ENCODE measurements around the gene CFAP74. TPM values are rescaled to one million over a fixed set of nuclear protein-coding genes. Genes with fewer than 3 reads are reported as not detected.

CFAP74 gene
- total RNA-seq, 1 experiment from 2014 or later, result not detected

DNA sequence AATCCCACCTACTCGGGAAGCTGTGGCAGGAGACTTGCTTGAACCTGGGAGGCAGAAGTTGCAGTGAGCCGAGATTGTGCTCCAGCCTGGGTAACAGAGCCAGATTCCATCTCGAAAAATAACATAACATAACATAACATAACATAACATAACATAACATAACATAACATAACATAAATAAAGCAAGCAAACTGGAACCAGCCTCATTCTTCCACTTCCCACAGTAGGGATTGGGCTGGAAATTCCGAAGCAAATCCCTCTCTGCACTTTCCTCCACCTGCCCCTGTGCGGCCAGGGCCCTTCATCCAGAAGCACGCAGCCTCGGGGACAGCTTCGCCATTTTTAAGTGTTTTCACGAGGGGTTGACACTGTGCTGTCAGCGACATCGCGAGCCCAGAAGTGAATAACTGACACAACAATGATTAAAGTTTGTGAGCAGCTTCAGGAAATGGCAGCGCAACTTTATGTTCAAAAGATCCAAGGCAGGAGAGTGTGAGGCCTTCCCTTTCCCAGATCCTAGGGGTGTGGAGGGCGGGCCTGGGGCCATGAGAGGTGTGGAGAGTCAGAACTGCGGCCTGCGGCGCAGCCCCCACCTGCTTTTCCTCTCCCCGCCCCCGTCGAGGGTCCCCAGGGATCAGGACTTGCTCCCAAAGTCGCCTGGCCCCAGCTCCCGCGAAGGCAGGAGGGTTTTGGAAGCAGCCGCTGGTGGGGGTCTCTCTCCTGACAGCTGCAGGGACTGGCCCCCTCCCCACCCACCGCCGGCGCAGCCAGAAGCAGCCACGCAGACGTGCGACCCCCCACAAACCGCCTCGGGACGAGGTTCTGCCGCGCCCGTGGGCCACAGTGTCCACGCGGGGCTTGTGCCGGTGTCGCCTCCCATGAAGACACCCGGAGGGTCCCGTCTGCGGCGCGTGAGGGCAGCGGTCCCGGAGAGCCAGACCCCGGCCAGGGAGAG, 14.9 kb upstream of the CFAP74 start:
- no peaks in the 10 kb centered on the region for H3K36me3 Mint-ChIP-seq (ENCODE audit: insufficient read depth, unreplicated experiment)
- peaks cover 51% of the 10 kb centered on the region for H3K27me3 Mint-ChIP-seq (ENCODE audit: insufficient read depth, unreplicated experiment)
- no peak overlapping the region for H3K27ac Mint-ChIP-seq (ENCODE audit: low read depth, unreplicated experiment)
- TF ChIP-seq, protein P1, sequence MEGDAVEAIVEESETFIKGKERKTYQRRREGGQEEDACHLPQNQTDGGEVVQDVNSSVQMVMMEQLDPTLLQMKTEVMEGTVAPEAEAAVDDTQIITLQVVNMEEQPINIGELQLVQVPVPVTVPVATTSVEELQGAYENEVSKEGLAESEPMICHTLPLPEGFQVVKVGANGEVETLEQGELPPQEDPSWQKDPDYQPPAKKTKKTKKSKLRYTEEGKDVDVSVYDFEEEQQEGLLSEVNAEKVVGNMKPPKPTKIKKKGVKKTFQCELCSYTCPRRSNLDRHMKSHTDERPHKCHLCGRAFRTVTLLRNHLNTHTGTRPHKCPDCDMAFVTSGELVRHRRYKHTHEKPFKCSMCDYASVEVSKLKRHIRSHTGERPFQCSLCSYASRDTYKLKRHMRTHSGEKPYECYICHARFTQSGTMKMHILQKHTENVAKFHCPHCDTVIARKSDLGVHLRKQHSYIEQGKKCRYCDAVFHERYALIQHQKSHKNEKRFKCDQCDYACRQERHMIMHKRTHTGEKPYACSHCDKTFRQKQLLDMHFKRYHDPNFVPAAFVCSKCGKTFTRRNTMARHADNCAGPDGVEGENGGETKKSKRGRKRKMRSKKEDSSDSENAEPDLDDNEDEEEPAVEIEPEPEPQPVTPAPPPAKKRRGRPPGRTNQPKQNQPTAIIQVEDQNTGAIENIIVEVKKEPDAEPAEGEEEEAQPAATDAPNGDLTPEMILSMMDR (IDR thresholded peaks at IDR 0.05; ENCODE audit: unreplicated experiment), result no peak
- intact Hi-C loops (cut with micrococcal nuclease), result no loop called here
- POLR2A ChIA-PET, result no interaction called here
- peak overlapping the region; percentile 44 for H3K4me3 Mint-ChIP-seq (ENCODE audit: unreplicated experiment)
- CTCF ChIA-PET, result interaction anchor here (0.9 kb wide), 1 partner anchor 26 kb away, joined by 3 read pairs; no protein-coding TSS in a partner anchor
- BruUV-seq (replicated peaks), result no TSS peak
- no peaks in the 10 kb centered on the region for H3K9me3 Mint-ChIP-seq (ENCODE audit: unreplicated experiment)
- peaks cover 9% of the 10 kb centered on the region for H3K4me1 Mint-ChIP-seq (ENCODE audit: insufficient read depth, unreplicated experiment)
- DNase-seq (ENCODE audit: unreplicated experiment), result no peak

DNA sequence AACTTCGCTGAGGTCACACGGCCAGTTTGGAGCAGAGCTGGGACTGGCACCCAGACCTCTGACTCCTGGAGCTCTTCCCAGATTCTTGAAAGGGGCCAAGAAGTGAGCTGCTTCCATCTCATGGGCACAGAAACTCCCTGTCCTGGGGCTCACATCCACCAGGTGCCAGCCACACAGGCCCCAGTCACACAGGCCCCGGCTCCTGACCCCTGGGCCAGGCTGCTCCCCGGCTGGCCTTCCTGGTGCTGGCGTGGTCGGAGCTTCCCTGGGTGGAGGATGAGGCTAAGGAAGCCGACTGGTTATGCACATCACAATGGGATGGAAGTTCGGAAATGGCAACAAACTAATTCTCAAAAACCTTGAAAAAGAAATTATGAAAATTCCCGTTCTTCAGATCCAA, 12.5 kb upstream of the CFAP74 start:
- H3K4me1 Mint-ChIP-seq (ENCODE audit: insufficient read depth, unreplicated experiment), result peaks cover 9% of the 10 kb centered on the region
- intact Hi-C loops (cut with micrococcal nuclease), result no loop called here
- no peak overlapping the region for H3K27ac Mint-ChIP-seq (ENCODE audit: low read depth, unreplicated experiment)
- peaks cover 40% of the 10 kb centered on the region for H3K27me3 Mint-ChIP-seq (ENCODE audit: insufficient read depth, unreplicated experiment)
- H3K4me3 Mint-ChIP-seq (ENCODE audit: unreplicated experiment), result no peak overlapping the region
- CTCF ChIA-PET, result interaction anchor here (0.8 kb wide), 1 partner anchor 31 kb away, joined by 3 read pairs; no protein-coding TSS in a partner anchor
- TF ChIP-seq, protein P1 (IDR thresholded peaks at IDR 0.05; ENCODE audit: unreplicated experiment), result no peak
- no peaks in the 10 kb centered on the region for H3K9me3 Mint-ChIP-seq (ENCODE audit: unreplicated experiment)
- no TSS peak for BruUV-seq (replicated peaks)
- no peaks in the 10 kb centered on the region for H3K36me3 Mint-ChIP-seq (ENCODE audit: insufficient read depth, unreplicated experiment)
- no peak for DNase-seq (ENCODE audit: unreplicated experiment)
- POLR2A ChIA-PET, result no interaction called here

DNA sequence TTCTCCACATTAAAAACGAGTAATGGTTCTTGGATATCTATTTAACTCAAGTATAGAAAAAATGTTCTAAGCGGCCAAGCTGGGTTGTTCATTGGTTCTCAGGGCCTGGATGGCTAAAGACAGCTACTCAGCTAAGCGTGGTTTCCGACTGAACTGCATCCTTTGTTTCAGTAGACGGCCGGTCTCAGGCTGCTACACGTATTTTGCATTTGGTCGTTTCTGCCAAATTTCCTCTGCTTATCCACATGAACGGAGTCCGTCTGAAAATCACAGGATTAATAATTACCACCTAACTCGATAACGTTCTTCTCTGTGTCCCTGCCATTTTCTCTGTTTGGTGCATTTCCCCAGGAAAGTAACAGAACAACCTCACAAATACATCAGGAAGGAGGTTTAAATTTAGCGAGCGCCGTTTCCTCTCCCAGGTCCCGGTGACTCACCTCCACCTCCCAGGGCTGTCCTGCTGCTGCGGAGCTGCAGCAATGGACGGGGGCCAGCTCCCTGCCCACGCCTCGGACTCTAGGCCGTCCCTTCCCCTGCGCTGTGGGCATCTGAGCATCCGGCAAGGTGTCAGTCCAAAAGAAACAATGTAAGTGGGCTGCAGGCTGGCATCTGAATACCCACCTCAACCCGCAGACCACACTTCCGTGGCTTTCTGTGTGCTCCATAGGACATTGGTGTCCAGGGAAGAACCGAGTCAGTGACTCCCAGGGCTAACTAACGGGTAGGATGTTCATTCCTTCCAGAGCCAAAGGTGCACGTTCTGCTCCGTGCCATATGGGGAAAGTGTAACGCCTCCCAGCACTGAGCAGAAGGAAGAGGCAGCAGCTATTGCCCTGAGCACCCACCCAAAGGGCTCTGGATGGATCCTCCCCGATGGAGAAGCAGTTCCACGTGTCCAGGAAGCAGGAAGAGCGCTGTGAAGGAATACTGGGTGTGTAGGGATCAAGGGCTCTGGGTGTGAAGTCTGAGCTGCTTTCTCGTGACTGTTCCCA, 11.5 kb upstream of the CFAP74 start:
- peaks cover 33% of the 10 kb centered on the region for H3K27me3 Mint-ChIP-seq (ENCODE audit: insufficient read depth, unreplicated experiment)
- POLR2A ChIA-PET, result interaction anchor here (0.7 kb wide), 1 partner anchor 8 kb away, joined by 3 read pairs; no protein-coding TSS in a partner anchor
- no peaks in the 10 kb centered on the region for H3K36me3 Mint-ChIP-seq (ENCODE audit: insufficient read depth, unreplicated experiment)
- DNase-seq (ENCODE audit: unreplicated experiment), result peak; percentile 72
- TF ChIP-seq, protein P1 (IDR thresholded peaks at IDR 0.05; ENCODE audit: unreplicated experiment), result no peak
- intact Hi-C loops (cut with micrococcal nuclease), result no loop called here
- no TSS peak for BruUV-seq (replicated peaks)
- H3K9me3 Mint-ChIP-seq (ENCODE audit: unreplicated experiment), result no peaks in the 10 kb centered on the region
- peaks cover 9% of the 10 kb centered on the region for H3K4me1 Mint-ChIP-seq (ENCODE audit: insufficient read depth, unreplicated experiment)
- no peak overlapping the region for H3K27ac Mint-ChIP-seq (ENCODE audit: low read depth, unreplicated experiment)
- CTCF ChIA-PET, result interaction anchor here (0.8 to 1.0 kb wide), 2 partner anchors 32 to 71 kb away, joined by 3 to 5 read pairs; no protein-coding TSS in a partner anchor
- peak overlapping the region; percentile 15 for H3K4me3 Mint-ChIP-seq (ENCODE audit: unreplicated experiment)

All from MCF 10A (cell line).